ENCODE measurements around the gene PRPF40A.

PRPF40A gene

GRCh38 chr2:152729844-152730243 is 12.6 kb upstream of the PRPF40A start:
- Histone ChIP-seq H3K9me3 (ENCODE audit: control insufficient read depth, insufficient read depth, low read depth, low read length) (no peaks in the 10 kb centered on the region), H3K4me1 (ENCODE audit: control insufficient read depth, insufficient read depth, low read length) (no peaks in the 10 kb centered on the region), H3K27ac (ENCODE audit: extremely low read depth, low read depth, low read length) (no peak overlapping the region), H3K4me3 (ENCODE audit: low read depth, low read length) (no peak overlapping the region), H3K36me3 (ENCODE audit: control insufficient read depth in 2 of 2, insufficient read depth in 1 of 2, low read length in 2 of 2) (peaks cover 0 to 17% of the 10 kb centered on the region in 2 experiments)
- TF ChIP-seq PRDM10 (tag by site-specific recombination; IDR thresholded peaks at IDR 0.05) (no peak), KLF17 (tag by site-specific recombination; IDR thresholded peaks at IDR 0.05) (no peak), ZNF157 (tag by site-specific recombination; IDR thresholded peaks at IDR 0.05) (no peak), ZBTB49 (tag by site-specific recombination; IDR thresholded peaks at IDR 0.05; ENCODE audit: low read depth) (no peak), ZBTB11 (tag by site-specific recombination; conservative IDR thresholded peaks at IDR 0.05; ENCODE audit: low read depth) (no peak), SP7 (tag by site-specific recombination; IDR thresholded peaks at IDR 0.05) (no peak), ZNF433 (tag by site-specific recombination; IDR thresholded peaks at IDR 0.05; ENCODE audit: low read depth) (no peak), ZFP37 (tag by site-specific recombination; IDR thresholded peaks at IDR 0.05) (no peak), ZNF391 (tag by site-specific recombination; IDR thresholded peaks at IDR 0.05; ENCODE audit: borderline replicate concordance, low read depth) (no peak), TSHZ1 (tag by site-specific recombination; IDR thresholded peaks at IDR 0.05; ENCODE audit: borderline replicate concordance) (no peak)
- POLR2A ChIA-PET = interaction anchor here (1.2 to 2.2 kb wide), 2 partner anchors 10 to 13 kb away, joined by 3 to 16 read pairs; partner anchors contain the start of gene PRPF40A
- CTCF ChIA-PET = interaction anchor here (0.6 to 1.5 kb wide), 3 partner anchors 12 to 1442 kb away, joined by 3 to 4 read pairs (median 3); no protein-coding TSS in a partner anchor
